DND-41 (cell line): Measurements from ENCODE around the gene LDHAL6B.

Experiments used
- ATAC-seq: fragments of 200-7000 bp; cut with Tn5 transposase; 3 replicates; pipeline ENCODE4 v1.9.1; 2021; ENCODE audit warnings: low read depth; ENCODE audit not compliant: insufficient read depth
- DNase-seq: peaks from one replicate; pipeline ENCODE4 v3.0.0-alpha.2; 2020
- H2AFZ ChIP-seq: 2 replicates; pipeline ENCODE4 v1.6.0; 2012; ENCODE audit warnings: low read depth, low read length
- H3K27ac ChIP-seq: 2 replicates; pipeline ENCODE4 v1.5.1; 2012; ENCODE audit warnings: low read length, inconsistent platforms
- H3K27me3 ChIP-seq: fragments of 200-600 bp; sonication (generic); 2 replicates; pipeline ENCODE4 v1.6.0; 2012; ENCODE audit warnings: low read length, mild to moderate bottlenecking, inconsistent platforms; ENCODE audit not compliant: insufficient read depth, poor library complexity
- H3K36me3 ChIP-seq: 2 replicates; pipeline ENCODE4 v1.5.1; 2012; ENCODE audit warnings: low read length, inconsistent platforms; ENCODE audit not compliant: insufficient read depth
- H3K4me1 ChIP-seq: 2 replicates; pipeline ENCODE4 v1.5.1; 2012; ENCODE audit warnings: mild to moderate bottlenecking, low read length; ENCODE audit not compliant: insufficient read depth
- H3K4me2 ChIP-seq: 2 replicates; pipeline ENCODE4 v1.6.0; 2012; ENCODE audit warnings: mild to moderate bottlenecking, moderate library complexity, low read length, inconsistent platforms; ENCODE audit not compliant: insufficient read depth
- H3K4me3 ChIP-seq, 2 experiments: fragments of 200-600 bp in 1 of 2; shearing (Covaris generic) in 1 of 2; 2 replicates each; pipeline ENCODE4 v1.5.1; 2012 to 2016; ENCODE audit warnings: inconsistent platforms in 2 of 2, low read length in 2 of 2, mild to moderate bottlenecking in 2 of 2, low read depth in 1 of 2, moderate library complexity in 1 of 2
- H3K79me2 ChIP-seq: 2 replicates; pipeline ENCODE4 v1.6.0; 2012; ENCODE audit warnings: low read length, inconsistent platforms; ENCODE audit not compliant: insufficient read depth
- H3K9ac ChIP-seq: 2 replicates; pipeline ENCODE4 v1.6.0; 2012; ENCODE audit warnings: low read depth, mild to moderate bottlenecking, inconsistent platforms, low read length, moderate library complexity
- H3K9me3 ChIP-seq: 2 replicates; pipeline ENCODE4 v1.5.1; 2012; ENCODE audit warnings: low read length, moderate library complexity, mild to moderate bottlenecking, inconsistent platforms; ENCODE audit not compliant: insufficient read depth, severe bottlenecking
- H4K20me1 ChIP-seq: 2 replicates; pipeline ENCODE4 v1.6.0; 2012; ENCODE audit warnings: low read length; ENCODE audit not compliant: insufficient read depth
- CTCF ChIP-seq: IDR thresholded peaks from 2 replicates; pipeline ENCODE4 v1.5.1; 2012; ENCODE audit warnings: borderline replicate concordance, low read length, moderate library complexity, mild to moderate bottlenecking; ENCODE audit not compliant: poor library complexity, severe bottlenecking; ENCODE audit errors: extremely low read depth
- EZH2 ChIP-seq: IDR thresholded peaks from 3 replicates; pipeline ENCODE4 v1.6.1; 2012; ENCODE audit warnings: borderline replicate concordance, low read depth, mild to moderate bottlenecking, moderate library complexity, low read length, inconsistent platforms; ENCODE audit not compliant: severe bottlenecking

LDHAL6B gene

GRCh38 chr15:59165726-59166125, 40.9 kb upstream of the LDHAL6B start:
- Histone ChIP-seq H2AFZ (no peak overlapping the region), H3K9ac (no peak overlapping the region), H3K36me3 (no peaks in the 10 kb centered on the region), H3K4me2 (no peak overlapping the region), H3K9me3 (no peaks in the 10 kb centered on the region), H3K4me1 (no peaks in the 10 kb centered on the region), H4K20me1 (no peaks in the 10 kb centered on the region), H3K27me3 (no peaks in the 10 kb centered on the region), H3K27ac (no peak overlapping the region), H3K79me2 (no peaks in the 10 kb centered on the region), H3K4me3 (no peak overlapping the region)
- TF ChIP-seq CTCF, result no peak
- TF ChIP-seq EZH2, result no peak
- DNase-seq, result no peak
- ATAC-seq, result no peak

GRCh38 chr15:59166166-59166565, 40.5 kb upstream of the LDHAL6B start:
- Histone ChIP-seq H3K9ac (no peak overlapping the region), H3K9me3 (no peaks in the 10 kb centered on the region), H3K27me3 (no peaks in the 10 kb centered on the region), H3K4me3 (no peak overlapping the region), H3K4me1 (no peaks in the 10 kb centered on the region), H3K4me2 (no peak overlapping the region), H3K36me3 (no peaks in the 10 kb centered on the region), H3K27ac (no peak overlapping the region), H2AFZ (no peak overlapping the region), H3K79me2 (no peaks in the 10 kb centered on the region), H4K20me1 (no peaks in the 10 kb centered on the region)
- DNase-seq (no peak), ATAC-seq (no peak)
- TF ChIP-seq EZH2, result no peak
- TF ChIP-seq CTCF, result no peak

- Histone ChIP-seq H4K20me1 (no peaks in the 10 kb centered on the region), H3K9me3 (no peaks in the 10 kb centered on the region), H3K36me3 (no peaks in the 10 kb centered on the region), H3K4me3 (no peak overlapping the region), H3K4me2 (no peak overlapping the region), H3K4me1 (no peaks in the 10 kb centered on the region), H3K9ac (no peak overlapping the region), H2AFZ (no peak overlapping the region), H3K27me3 (no peaks in the 10 kb centered on the region), H3K27ac (no peak overlapping the region), H3K79me2 (no peaks in the 10 kb centered on the region)
- DNase-seq (no peak), ATAC-seq (no peak)
- TF ChIP-seq CTCF, result no peak
- no peak for TF ChIP-seq EZH2
Observed at GRCh38 chr15:59166601-59167265, 39.9 kb upstream of the LDHAL6B start.

- TF ChIP-seq CTCF, result no peak
- no peak for TF ChIP-seq EZH2
- H3K79me2 ChIP-seq, result no peaks in the 10 kb centered on the region
- H4K20me1 ChIP-seq, result no peaks in the 10 kb centered on the region
- H3K27me3 ChIP-seq, result no peaks in the 10 kb centered on the region
- no peak overlapping the region for H2AFZ ChIP-seq
- DNase-seq (no peak), ATAC-seq (no peak)
- H3K4me1 ChIP-seq, result no peaks in the 10 kb centered on the region
- H3K4me3 ChIP-seq, result no peak overlapping the region
- no peaks in the 10 kb centered on the region for H3K36me3 ChIP-seq
- no peak overlapping the region for H3K9ac ChIP-seq
- H3K9me3 ChIP-seq, result no peaks in the 10 kb centered on the region
- no peak overlapping the region for H3K4me2 ChIP-seq
- no peak overlapping the region for H3K27ac ChIP-seq
Observed at GRCh38 chr15:59168536-59168935, 38.1 kb upstream of the LDHAL6B start.
